SW480 (cell line): ENCODE data around the gene ANKRD31.

Source experiments
- DNase-seq: peaks from one replicate; pipeline ENCODE4 v3.0.0-alpha.2; 2016; ENCODE audit warnings: low spot score

ANKRD31 gene

GRCh38 chr5:75057561-75057960 is 179.1 kb downstream of the ANKRD31 start:
- DNase-seq: no peak

GRCh38 chr5:75055727-75056144 is 180.9 kb downstream of the ANKRD31 start:
- DNase-seq: no peak

DNA sequence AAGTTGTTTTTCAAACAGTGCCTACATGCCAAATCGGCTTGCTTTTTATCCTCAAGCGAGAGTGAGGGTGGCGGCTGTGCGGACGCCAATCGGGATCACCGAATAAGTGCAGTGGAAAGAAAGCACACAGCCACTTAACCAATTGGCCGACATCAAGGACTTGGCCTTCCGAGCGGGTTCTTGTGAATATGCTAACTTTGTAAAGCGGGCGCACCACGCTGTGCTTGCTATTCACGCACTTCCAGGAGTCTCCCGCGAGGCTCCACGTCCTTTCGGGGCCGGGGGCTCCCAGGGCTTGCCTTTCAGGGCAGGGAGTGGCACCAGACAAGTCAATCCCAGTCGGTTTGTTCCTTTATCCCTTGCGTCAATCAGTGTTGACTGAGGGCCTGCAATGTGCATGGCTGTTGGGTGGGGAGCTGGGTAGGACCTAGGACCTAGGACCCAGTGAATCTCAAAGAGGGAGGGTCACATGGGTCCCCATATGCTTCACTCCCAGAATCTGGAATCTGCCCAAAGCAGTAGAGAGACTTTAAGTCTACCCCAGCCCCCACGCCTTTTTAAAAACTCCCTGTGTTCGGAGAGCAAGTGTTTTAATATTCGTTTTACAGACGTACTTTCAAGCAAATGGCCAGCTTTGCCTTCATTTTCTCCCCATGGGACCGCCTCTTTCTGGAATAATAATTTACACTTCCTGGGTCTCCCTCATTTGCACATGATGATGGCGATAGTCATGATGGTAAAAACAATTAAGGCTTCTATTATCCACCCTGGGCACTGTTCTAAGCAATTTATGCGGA is 182.3 kb downstream of the ANKRD31 start:
- no peak for DNase-seq

DNA sequence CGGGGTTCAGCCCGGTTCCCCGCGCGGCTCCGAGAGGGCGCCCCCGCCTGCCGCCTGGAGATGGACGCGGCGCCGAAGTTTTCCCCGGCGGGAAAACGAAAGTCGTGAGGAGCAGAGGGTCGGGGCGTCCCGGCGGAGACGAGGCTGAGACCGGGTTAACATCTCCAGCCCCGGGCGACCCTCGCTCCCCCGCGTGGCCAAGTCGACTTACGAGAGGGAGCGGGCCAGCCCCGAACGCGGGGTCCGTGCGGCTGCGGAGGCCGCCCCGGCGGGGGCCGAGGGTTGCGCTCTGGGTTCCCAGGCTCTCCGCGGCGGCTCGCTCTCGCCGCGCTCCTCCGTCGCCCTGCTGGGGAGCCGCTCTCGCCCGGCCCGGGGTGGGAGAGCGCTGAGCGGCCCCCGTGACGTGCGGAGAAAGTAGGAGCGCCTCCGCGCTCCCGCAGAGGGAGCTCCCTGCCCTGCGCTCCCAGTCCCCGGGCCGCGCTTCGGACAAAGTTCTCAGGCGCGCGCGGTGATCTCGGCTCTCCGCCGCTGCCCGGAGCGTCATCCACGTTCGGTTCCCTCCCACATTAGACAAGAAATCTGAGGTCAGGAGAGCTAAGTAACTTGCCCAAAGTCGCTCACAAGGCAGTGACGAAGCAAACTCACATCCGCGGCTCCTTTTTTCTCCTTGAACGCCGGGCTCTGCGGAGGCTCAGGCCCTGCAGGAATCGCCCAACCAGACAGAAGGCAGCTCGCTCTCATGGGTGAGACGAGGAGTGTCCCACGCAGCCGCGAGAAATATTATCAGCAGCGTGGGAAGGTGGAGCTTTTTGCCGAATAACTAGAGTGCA is 183.2 kb downstream of the ANKRD31 start:
- peak; percentile 60 for DNase-seq

DNA sequence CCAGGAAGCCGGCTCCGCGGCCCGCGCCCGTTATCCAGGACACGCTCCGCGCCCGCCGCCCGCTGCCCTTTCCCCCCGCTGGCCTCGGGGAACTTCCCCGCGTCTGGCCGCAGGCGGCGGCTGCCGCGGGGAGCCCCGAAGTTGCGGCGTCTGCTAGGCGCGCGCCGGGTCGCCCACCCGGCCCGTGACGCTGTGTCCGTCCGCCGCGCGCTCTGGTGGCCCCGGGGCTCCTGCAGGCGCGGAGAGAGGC is 183.7 kb downstream of the ANKRD31 start:
- DNase-seq: no peak

- DNase-seq: peak; percentile 39
Measured at GRCh38 chr5:75052192-75053053, 184.3 kb downstream of the ANKRD31 start, which contains the start of gene GCNT4. Gene GCNT4, minus strand, starts transcription at chr5:75052558. Its CDS starts 22,521 bp downstream, at chr5:75030037.

- no peak for DNase-seq
Measured at GRCh38 chr5:75051217-75051751, 185.4 kb downstream of the ANKRD31 start.

DNA sequence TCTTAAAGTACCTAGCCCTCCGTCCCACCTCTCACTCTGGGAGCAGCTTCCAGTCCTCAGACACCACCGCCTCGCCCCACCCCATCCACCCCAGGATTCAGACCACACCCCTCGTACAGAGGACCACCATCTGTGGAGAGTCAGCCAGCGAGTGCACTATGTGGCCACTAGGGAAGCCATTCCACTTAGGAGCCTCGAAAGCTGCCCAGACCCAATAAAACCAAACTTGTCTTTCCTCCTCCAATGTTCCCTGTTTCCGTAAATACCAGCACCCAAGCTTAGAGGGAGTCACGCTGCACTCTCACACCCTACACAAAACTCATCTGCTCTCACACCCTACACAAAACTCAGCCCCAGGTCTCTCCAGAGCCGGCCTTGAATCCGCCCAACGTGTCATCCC is 186.3 kb downstream of the ANKRD31 start:
- peak; percentile 10 for DNase-seq

DNA sequence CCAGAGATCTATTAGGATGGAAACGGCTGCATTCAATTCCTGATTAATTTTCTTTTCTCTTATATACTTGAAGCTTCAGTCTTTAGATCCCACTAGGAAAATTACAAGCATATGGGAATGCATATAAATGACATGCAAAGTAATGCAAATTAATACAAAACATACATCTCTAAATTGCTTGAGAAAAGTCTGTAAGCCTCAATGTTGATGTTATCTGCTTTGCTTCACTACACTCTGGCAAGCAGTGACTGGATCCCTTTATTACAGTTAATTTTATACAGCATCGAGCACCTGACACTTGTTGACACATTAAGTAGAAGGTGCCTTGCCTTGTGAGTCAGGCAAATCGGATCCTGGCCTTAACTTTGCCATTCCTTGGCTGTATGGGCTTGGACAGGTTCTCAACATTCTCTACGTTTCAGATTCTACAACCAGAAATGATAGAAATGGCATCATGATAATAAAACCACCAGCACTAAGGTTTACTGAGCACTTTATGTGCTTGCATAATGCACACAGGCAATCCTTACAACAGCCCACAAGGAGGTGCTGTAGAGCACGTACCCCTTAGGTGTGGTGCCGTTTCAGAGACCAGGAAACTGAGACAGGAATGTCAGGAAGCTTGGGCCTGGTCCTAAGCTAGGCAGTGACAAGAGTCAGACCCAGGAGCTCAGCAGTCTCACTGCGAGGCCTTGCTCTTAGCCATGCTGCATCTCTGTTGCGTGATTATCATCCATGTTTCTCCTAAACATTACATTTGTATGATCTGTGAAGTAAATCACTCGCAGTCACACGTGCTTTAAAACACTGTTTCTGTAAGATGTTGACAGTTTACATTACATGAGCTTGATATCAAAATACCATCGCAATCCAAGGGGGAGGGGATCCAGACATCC is 187.0 kb downstream of the ANKRD31 start:
- peak; percentile 50 for DNase-seq

DNA sequence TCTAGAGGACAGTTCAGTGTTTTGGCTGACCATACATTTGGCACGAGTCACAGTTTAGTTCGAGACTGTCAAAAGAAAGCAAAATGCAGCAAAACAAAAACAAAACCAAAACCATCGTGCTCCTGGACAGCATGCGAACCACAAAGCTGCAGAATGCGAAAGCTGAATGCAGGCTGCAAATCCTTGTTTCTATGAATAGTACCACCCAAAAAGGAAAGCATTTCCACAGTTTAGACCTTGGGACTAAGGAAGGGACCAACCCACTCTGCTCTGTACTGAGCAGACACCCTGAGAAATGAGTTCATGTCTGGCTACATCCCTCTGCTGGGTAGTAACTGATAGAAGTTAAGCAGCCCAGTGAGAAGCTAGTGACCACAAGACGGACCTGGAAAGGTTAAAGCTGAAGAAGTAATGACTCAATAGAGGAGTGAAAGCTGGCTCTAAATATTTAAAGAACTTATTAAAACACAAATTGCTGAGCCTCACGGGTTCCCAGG is 188.2 kb downstream of the ANKRD31 start:
- no peak for DNase-seq

- no peak for DNase-seq
Measured at GRCh38 chr5:75047356-75047755, 189.3 kb downstream of the ANKRD31 start.

DNA sequence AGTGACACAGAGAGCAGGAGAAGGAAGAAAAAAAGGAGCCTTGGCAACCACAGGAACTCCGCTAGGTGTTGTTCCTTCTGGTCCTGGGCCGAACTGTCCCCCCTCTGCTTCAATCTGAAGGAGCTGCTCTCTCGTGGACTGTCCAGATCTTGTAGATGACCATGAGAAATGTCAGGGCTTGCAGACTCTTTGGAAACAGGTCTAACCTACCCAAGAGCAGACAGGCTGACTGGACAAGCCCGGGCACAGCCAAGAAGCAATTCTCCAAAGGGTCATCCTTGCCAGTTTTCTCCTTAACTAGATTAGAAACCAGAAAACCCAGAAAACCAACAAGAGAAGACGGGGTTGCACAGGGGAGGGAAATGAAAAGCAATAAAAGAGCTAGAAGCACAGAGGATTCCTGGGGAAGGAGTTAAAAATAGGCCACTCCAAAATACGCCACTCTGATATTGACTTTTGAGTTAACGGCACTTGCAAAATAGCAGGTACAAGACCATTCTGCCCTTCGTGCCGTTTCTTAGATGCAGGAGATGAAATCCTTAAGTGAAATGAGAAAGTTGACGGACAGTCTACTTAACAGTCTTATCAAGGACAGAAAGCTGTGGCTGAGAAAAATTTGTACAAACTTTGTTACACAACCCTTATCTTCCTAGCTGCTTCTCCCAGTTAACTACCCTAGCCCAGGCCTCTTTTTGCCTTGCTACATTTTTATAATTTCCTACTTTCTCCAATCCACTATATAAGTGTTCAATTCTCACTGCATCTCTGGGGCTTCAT is 190.1 kb downstream of the ANKRD31 start:
- no peak for DNase-seq

GRCh38 chr5:75045071-75045470 is 191.6 kb downstream of the ANKRD31 start:
- DNase-seq: no peak

- peak; percentile 70 for DNase-seq
Measured at GRCh38 chr5:75044406-75044805, 192.3 kb downstream of the ANKRD31 start.

- no peak for DNase-seq
Measured at GRCh38 chr5:75043633-75044264, 192.9 kb downstream of the ANKRD31 start.

DNA sequence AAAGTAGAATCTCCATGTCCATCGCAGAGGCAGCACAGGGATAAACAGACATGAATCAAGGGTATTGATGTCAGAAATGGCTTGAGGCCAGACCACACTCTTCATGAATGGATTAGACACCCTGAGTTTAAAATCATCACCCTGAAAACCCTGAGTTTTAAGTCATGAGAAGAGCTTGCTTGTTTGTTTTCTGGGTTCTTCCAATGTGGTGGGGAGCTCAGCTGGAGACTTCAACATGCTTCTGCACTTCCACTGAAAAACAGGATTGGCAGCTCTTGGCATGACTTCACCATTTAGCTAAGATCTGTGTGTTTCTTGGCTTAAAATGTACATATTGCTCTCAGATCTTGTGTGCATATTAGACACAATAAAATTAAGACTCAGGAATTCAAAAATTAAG is 194.2 kb downstream of the ANKRD31 start:
- no peak for DNase-seq

DNA sequence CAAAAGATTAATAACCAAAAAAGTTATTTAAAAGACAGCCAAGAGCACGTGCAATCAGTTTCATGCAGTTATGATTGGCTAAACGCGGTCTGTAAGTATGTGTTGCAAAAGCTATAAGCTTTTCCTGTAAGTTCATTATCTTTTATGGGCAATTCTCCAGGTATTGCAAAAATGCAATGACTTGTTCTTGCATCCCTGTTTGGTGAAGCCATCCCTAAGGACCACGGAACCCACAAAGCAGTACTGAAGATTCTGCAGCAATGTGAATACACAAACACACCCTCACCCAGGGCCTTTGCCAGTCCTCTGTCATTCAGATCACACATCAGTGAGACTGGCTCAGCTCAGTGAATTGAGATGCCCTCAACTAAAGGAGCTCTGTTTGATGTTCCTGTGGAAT is 195.7 kb downstream of the ANKRD31 start:
- DNase-seq: no peak

GRCh38 chr5:75037106-75037505 is 199.6 kb downstream of the ANKRD31 start:
- DNase-seq: peak; percentile 46

- DNase-seq: peak; percentile 9
Measured at GRCh38 chr5:75034137-75034739, 202.4 kb downstream of the ANKRD31 start.
